Uterus (tissue), 4 donors: ENCODE measurements around the gene DNAJC18. TPM values are rescaled to one million over a fixed set of nuclear protein-coding genes. Genes with fewer than 3 reads are reported as not detected.

Source experiments
- DNase-seq, 2 donors: peaks; one replicate each; pipeline ENCODE4 v3.0.0-alpha.2; 2019 to 2020
- H3K27ac ChIP-seq, 2 donors: fragments of 200-600 bp; sonication (generic); 1 replicate in 1 of 2; 2 replicates in 1 of 2; pipeline ENCODE4 v1.5.1; 2016 to 2018
- H3K27me3 ChIP-seq, 2 donors: fragments of 200-600 bp; sonication (generic); one replicate each; pipeline ENCODE4 v1.5.1; 2018 to 2019; ENCODE audit warnings: control low read depth in 1 of 2
- H3K36me3 ChIP-seq, 2 donors: fragments of 200-600 bp; sonication (generic); one replicate each; pipeline ENCODE4 v1.5.1; 2019; ENCODE audit warnings: control low read depth in 1 of 2
- H3K4me1 ChIP-seq, 2 donors: fragments of 200-600 bp; sonication (generic); one replicate each; pipeline ENCODE4 v1.5.1; 2018 to 2019; ENCODE audit warnings: control low read depth in 1 of 2
- H3K4me3 ChIP-seq, 2 donors: fragments of 200-600 bp; sonication (generic); 1 replicate in 1 of 2; 2 replicates in 1 of 2; pipeline ENCODE4 v1.5.1; 2018 to 2019; ENCODE audit warnings: mild to moderate bottlenecking in 1 of 2
- H3K9me3 ChIP-seq, 2 donors: fragments of 200-600 bp; sonication (generic); one replicate each; pipeline ENCODE4 v1.5.1; 2019; ENCODE audit warnings: control low read depth in 1 of 2
- POLR2A ChIP-seq, 2 donors: fragments of 450-650 bp; IDR thresholded peaks; one replicate each; pipeline ENCODE4 v1.6.1; 2016; ENCODE audit warnings: antibody characterized with exemption in 2 of 2, mild to moderate bottlenecking in 1 of 2, moderate library complexity in 1 of 2
- intact Hi-C: fragments of 100-400 bp; cut with DNase I; formaldehyde crosslinking; loops from one replicate; pipeline ENCODE4 v1.15.1; 2023; ENCODE audit warnings: low total_unique reads
- total RNA-seq, 4 donors: library from RNA; depleted of rRNA in 3 of 4; stranded (reverse); fragments of >200 nt in 3 of 4; gene quantifications; one replicate each; pipeline versions ENCODE4 v1.1.0 to v1.2.4, GENCODE V29; 2014 to 2023
- TF ChIP-seq, protein P1 (sequence below), 4 experiments: fragments of 200-600 bp in 2 of 4; fragments of 450-650 bp in 2 of 4; sonication (generic) in 2 of 4; IDR thresholded peaks; one replicate each; pipeline ENCODE4 v1.5.1; 2016 to 2019; ENCODE audit warnings: antibody characterized with exemption in 4 of 4, mild to moderate bottlenecking in 2 of 4, moderate library complexity in 1 of 4
- donor health status: DM: yes; HTN: yes; CAD: no.

DNAJC18 gene
- total RNA-seq, 4 donors from 2014 or later = 3.1 to 21.6 (median 12.6) TPM

GRCh38 chr5:139417214-139417613, 22.1 kb downstream of the DNAJC18 start:
- intact Hi-C loops = loop anchor here (5.0 kb wide), 1 partner anchor 100 kb away; no protein-coding TSS in a partner anchor
- Histone ChIP-seq H3K4me3 (no peak overlapping the region), H3K4me1 (peaks cover 0 to 7% of the 10 kb centered on the region in 2 donors), H3K27ac (peak overlapping the region; percentile 51 to 57), H3K9me3 (no peaks in the 10 kb centered on the region), H3K36me3 (no peaks in the 10 kb centered on the region), H3K27me3 (no peaks in the 10 kb centered on the region)
- DNase-seq = peak in 1 of 2 donors; percentile 59
- no peak for TF ChIP-seq POLR2A (IDR thresholded peaks at IDR 0.05)

DNA sequence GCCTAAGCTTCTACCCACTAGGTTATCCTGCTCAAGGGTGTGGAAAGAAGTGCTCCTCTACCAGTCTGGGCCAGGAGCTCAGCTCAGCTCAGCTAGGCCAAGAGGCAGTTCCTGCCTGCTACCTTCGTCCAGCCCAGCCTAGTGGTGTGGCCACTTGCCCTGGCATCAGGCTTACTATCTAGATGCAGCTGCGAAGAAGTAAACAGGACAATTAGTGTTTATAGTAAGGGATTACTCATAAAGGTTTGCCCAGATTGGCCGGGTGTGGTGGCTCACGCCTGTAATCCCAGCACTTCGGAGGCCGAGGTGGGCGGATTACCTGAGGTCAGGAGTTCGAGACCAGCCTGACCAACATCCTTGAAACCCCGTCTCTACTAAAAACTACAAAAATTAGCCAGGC, 22.7 kb downstream of the DNAJC18 start:
- H3K27ac ChIP-seq = peak overlapping the region; percentile 51 to 57
- H3K4me3 ChIP-seq = no peak overlapping the region
- intact Hi-C loops = loop anchor here (5.0 kb wide), 1 partner anchor 101 kb away; no protein-coding TSS in a partner anchor
- TF ChIP-seq, protein P1, sequence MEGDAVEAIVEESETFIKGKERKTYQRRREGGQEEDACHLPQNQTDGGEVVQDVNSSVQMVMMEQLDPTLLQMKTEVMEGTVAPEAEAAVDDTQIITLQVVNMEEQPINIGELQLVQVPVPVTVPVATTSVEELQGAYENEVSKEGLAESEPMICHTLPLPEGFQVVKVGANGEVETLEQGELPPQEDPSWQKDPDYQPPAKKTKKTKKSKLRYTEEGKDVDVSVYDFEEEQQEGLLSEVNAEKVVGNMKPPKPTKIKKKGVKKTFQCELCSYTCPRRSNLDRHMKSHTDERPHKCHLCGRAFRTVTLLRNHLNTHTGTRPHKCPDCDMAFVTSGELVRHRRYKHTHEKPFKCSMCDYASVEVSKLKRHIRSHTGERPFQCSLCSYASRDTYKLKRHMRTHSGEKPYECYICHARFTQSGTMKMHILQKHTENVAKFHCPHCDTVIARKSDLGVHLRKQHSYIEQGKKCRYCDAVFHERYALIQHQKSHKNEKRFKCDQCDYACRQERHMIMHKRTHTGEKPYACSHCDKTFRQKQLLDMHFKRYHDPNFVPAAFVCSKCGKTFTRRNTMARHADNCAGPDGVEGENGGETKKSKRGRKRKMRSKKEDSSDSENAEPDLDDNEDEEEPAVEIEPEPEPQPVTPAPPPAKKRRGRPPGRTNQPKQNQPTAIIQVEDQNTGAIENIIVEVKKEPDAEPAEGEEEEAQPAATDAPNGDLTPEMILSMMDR (IDR thresholded peaks at IDR 0.05) = no peak
- no peak for TF ChIP-seq POLR2A (IDR thresholded peaks at IDR 0.05)
- no peaks in the 10 kb centered on the region for H3K9me3 ChIP-seq
- H3K27me3 ChIP-seq = no peaks in the 10 kb centered on the region
- H3K36me3 ChIP-seq = no peaks in the 10 kb centered on the region
- DNase-seq = no peak
- H3K4me1 ChIP-seq = peaks cover 0 to 7% of the 10 kb centered on the region in 2 donors

DNA sequence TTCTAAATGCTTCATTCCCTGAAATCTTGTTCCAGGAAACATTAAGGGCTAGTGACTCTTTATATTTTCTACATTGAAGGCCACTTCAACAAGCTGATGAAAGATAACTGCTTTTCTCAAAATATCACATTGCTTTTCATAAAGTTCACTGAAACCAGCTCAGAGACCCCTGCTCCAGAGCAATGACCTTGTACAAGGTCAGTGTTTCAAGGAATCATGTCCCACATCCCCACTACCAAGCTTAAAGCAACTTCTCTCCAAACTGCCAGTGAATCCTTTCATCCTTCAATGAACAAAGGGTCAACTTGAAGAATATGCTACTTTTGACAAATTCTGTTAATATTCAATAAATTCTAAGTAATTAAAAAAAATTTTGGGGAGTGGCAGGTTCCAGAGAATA, 23.5 kb downstream of the DNAJC18 start:
- Histone ChIP-seq H3K4me1 (peaks cover 0 to 7% of the 10 kb centered on the region in 2 donors), H3K27me3 (no peaks in the 10 kb centered on the region), H3K9me3 (no peaks in the 10 kb centered on the region), H3K4me3 (no peak overlapping the region), H3K27ac (peak overlapping the region; percentile 57), H3K36me3 (no peaks in the 10 kb centered on the region)
- TF ChIP-seq, protein P1 (IDR thresholded peaks at IDR 0.05) = no peak
- TF ChIP-seq POLR2A (IDR thresholded peaks at IDR 0.05) = no peak
- intact Hi-C loops = loop anchor here (5.0 kb wide), 1 partner anchor 101 kb away; no protein-coding TSS in a partner anchor
- DNase-seq = no peak

DNA sequence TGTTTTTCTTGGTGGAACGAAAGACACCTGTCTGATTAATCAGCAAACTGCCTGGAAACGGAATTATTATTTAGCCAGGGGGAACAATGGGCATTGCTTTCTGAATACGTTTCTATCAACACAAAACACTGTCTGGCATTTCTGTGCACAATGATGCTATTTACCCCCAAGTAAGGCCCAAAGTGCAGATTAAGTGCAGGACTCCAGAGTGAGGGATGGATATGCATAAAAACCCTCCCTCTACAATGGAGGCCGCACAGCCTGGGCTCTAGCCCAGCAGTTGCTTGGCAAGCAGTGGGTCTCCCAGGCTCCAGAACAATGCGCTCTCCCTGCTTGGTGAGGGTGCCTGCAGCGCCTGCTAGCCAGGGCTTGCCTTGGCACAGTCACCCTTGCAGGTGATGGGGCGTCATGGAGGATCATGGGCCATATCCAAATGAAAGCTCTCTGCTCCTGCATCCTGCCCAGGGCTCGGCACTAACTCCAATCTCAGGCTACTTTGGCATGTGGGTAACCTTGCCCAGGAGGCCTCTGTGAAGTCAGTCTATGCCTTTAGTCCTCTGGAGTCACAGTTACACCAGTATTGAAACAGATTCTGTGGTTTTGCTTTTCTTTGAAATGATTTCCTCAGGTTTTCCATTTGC, 24.0 kb downstream of the DNAJC18 start:
- H3K4me1 ChIP-seq = peaks cover 1 to 7% of the 10 kb centered on the region in 2 donors
- H3K4me3 ChIP-seq = no peak overlapping the region
- TF ChIP-seq, protein P1 (IDR thresholded peaks at IDR 0.05) = no peak
- intact Hi-C loops = loop anchor here (5.0 kb wide), 1 partner anchor 102 kb away; no protein-coding TSS in a partner anchor
- H3K36me3 ChIP-seq = no peaks in the 10 kb centered on the region
- peak overlapping the region; percentile 57 for H3K27ac ChIP-seq
- H3K9me3 ChIP-seq = no peaks in the 10 kb centered on the region
- no peak for DNase-seq
- H3K27me3 ChIP-seq = no peaks in the 10 kb centered on the region

DNA sequence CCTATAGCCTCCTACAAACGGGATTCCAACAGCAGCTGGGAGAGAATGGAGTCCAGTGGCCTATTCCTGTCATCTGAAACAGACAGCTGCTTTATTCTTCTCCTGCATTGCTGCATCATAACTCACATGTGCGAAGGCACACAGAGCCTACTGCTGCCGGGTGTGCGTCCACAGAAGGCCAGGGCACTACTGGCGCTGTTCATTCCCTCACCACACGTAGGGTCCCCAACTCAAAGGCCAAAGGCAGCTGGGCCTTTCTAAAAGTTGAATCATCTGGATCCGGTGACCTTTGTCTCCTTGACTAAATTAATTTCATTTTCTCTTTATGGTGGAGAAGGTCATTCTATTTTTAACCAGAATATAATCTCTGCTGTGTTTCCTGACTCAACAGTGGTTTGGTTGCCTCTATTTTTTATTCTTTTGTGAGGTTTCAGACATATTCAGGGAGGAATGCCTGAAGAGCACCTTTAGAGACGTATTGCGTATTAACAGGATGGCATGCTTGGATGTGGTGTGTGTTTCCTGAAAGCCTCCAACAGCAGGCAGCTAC, 24.7 kb downstream of the DNAJC18 start:
- H3K9me3 ChIP-seq = no peaks in the 10 kb centered on the region
- H3K36me3 ChIP-seq = no peaks in the 10 kb centered on the region
- H3K27me3 ChIP-seq = no peaks in the 10 kb centered on the region
- H3K4me3 ChIP-seq = no peak overlapping the region
- intact Hi-C loops = loop anchor here (5.0 kb wide), 1 partner anchor 103 kb away; no protein-coding TSS in a partner anchor
- H3K4me1 ChIP-seq = peaks cover 7 to 8% of the 10 kb centered on the region in 2 donors
- peak overlapping the region; percentile 31 to 57 for H3K27ac ChIP-seq
- DNase-seq = no peak
- TF ChIP-seq POLR2A (IDR thresholded peaks at IDR 0.05) = no peak
- TF ChIP-seq, protein P1 (IDR thresholded peaks at IDR 0.05) = no peak
